ENCODE data around the gene HOXA10.

- TF ChIP-seq POLR2A (IDR thresholded peaks at IDR 0.05) (no peak), CTCF (IDR thresholded peaks at IDR 0.05) (no peak)
These were observed 11.9 kb upstream of the HOXA10 start for GRCh38 chr7:27185854-27186667.

All from breast epithelium (tissue), 3 donors.